ENCODE results near the gene KANSL2. TPM values are rescaled to one million over a fixed set of nuclear protein-coding genes. Genes with fewer than 3 reads are reported as not detected.

Gene KANSL2
- total and polyA plus RNA-seq, 2 of the 13 experiments (the other 11 are each of a cell fraction or from before 2014, with no cell fraction given) = 24.1 to 41.3 TPM

GRCh38 chr12:48681710-48682532, at the start of gene KANSL2 (continued):
- TF ChIP-seq, protein P1, sequence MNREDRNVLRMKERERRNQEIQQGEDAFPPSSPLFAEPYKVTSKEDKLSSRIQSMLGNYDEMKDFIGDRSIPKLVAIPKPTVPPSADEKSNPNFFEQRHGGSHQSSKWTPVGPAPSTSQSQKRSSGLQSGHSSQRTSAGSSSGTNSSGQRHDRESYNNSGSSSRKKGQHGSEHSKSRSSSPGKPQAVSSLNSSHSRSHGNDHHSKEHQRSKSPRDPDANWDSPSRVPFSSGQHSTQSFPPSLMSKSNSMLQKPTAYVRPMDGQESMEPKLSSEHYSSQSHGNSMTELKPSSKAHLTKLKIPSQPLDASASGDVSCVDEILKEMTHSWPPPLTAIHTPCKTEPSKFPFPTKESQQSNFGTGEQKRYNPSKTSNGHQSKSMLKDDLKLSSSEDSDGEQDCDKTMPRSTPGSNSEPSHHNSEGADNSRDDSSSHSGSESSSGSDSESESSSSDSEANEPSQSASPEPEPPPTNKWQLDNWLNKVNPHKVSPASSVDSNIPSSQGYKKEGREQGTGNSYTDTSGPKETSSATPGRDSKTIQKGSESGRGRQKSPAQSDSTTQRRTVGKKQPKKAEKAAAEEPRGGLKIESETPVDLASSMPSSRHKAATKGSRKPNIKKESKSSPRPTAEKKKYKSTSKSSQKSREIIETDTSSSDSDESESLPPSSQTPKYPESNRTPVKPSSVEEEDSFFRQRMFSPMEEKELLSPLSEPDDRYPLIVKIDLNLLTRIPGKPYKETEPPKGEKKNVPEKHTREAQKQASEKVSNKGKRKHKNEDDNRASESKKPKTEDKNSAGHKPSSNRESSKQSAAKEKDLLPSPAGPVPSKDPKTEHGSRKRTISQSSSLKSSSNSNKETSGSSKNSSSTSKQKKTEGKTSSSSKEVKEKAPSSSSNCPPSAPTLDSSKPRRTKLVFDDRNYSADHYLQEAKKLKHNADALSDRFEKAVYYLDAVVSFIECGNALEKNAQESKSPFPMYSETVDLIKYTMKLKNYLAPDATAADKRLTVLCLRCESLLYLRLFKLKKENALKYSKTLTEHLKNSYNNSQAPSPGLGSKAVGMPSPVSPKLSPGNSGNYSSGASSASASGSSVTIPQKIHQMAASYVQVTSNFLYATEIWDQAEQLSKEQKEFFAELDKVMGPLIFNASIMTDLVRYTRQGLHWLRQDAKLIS (CRISPR knock-in tag; IDR thresholded peaks at IDR 0.05) = peak; percentile 88
- TF ChIP-seq PBX3 (CRISPR knock-in tag; IDR thresholded peaks at IDR 0.05; ENCODE audit: borderline replicate concordance) (no peak), ETV5 (CRISPR knock-in tag; IDR thresholded peaks at IDR 0.05; ENCODE audit: borderline replicate concordance) (peak; percentile 52), ZSCAN9 (CRISPR knock-in tag; IDR thresholded peaks at IDR 0.05; ENCODE audit: borderline replicate concordance) (peak; percentile 90), ZNF343 (CRISPR knock-in tag; IDR thresholded peaks at IDR 0.05) (peak; percentile 90), CAMTA2 (CRISPR knock-in tag; IDR thresholded peaks at IDR 0.05; ENCODE audit: borderline replicate concordance) (peak; percentile 66), ZNF224 (CRISPR knock-in tag; IDR thresholded peaks at IDR 0.05) (0 out of 2 replicates have a peak, but pooled peaks have one; percentile 61), RARA (CRISPR knock-in tag; IDR thresholded peaks at IDR 0.05) (peak; percentile 28; the same call in 1 of the 2 replicates), SUZ12 (IDR thresholded peaks at IDR 0.05; ENCODE audit: low read depth, low read length) (no peak), U2AF2 (IDR thresholded peaks at IDR 0.05; ENCODE audit: low read depth, low read length) (no peak), REST (IDR thresholded peaks at IDR 0.05; ENCODE audit: borderline replicate concordance in 1 of 2, low read depth in 1 of 2, low read length in 2 of 2) (peak in 1 of 2 experiments; percentile 73; a peak in 2 of 4 replicates), JUNB (CRISPR knock-in tag; IDR thresholded peaks at IDR 0.05; ENCODE audit: borderline replicate concordance) (peak; percentile 76), MIER2 (CRISPR knock-in tag; IDR thresholded peaks at IDR 0.05) (no peak), EEA1 (CRISPR knock-in tag; IDR thresholded peaks at IDR 0.05; ENCODE audit: borderline replicate concordance) (0 out of 2 replicates have a peak, but pooled peaks have one; percentile 29), ZNF256 (CRISPR knock-in tag; conservative IDR thresholded peaks at IDR 0.05) (peak; percentile 44; the same call in 1 of the 2 replicates), ZSCAN31 (CRISPR knock-in tag; IDR thresholded peaks at IDR 0.05; ENCODE audit: low read depth) (peak; percentile 92), MAFG (CRISPR knock-in tag; IDR thresholded peaks at IDR 0.05) (no peak), MAFF (IDR thresholded peaks at IDR 0.05; ENCODE audit: low read depth, low read length) (no peak), IRF2 (CRISPR knock-in tag; IDR thresholded peaks at IDR 0.05) (no peak; the same call in 1 of the 2 replicates), ZNF101 (CRISPR knock-in tag; IDR thresholded peaks at IDR 0.05; ENCODE audit: borderline replicate concordance, low read depth) (peak; percentile 48; the same call in 1 of the 2 replicates)
